Measurements from ENCODE around the gene GLRA3.
"Not testable (repeated sequence)": the region's sequence is repeated elsewhere in the genome, so short reads cannot be mapped to it uniquely, and the experiment has no call there.

GLRA3 gene

GRCh38 chr4:174828845-174829701 lies at the start of gene GLRA3:
Gene GLRA3 (minus strand): TSS chr4:174829247. CDS start chr4:174828811, 436 bp downstream.
- Histone ChIP-seq H3K27ac (no peak within 1 kb of the TSS), H3K27me3 (no peaks in the 10 kb centered on the region), H3K9ac (no peak within 1 kb of the TSS), H3K4me3 (no peak within 1 kb of the TSS), H4K20me1 (no peaks in the 10 kb centered on the region), H3K9me3 (no peaks in the 10 kb centered on the region), H3K4me1 (no peaks in the 10 kb centered on the region), H3K36me3 (no peaks in the 10 kb centered on the region), H3K4me2 (no peak within 1 kb of the TSS)
- TF ChIP-seq Cebpa-rat (IDR thresholded peaks at IDR 0.05) = no peak

GRCh38 chr4:174874898-174875297 lies 45.9 kb upstream of the GLRA3 start:
- no peaks in the 10 kb centered on the region for H3K27me3 ChIP-seq
- peaks cover 9% of the 10 kb centered on the region for H3K9me3 ChIP-seq
- H3K27ac ChIP-seq = no peak overlapping the region
- H4K20me1 ChIP-seq = no peaks in the 10 kb centered on the region
- H3K4me3 ChIP-seq = no peak overlapping the region
- H3K36me3 ChIP-seq = no peaks in the 10 kb centered on the region
- no peak overlapping the region for H3K9ac ChIP-seq
- no peak overlapping the region for H3K4me2 ChIP-seq
- no peak for TF ChIP-seq Cebpa-rat (IDR thresholded peaks at IDR 0.05)
- H3K4me1 ChIP-seq = no peaks in the 10 kb centered on the region

- Histone ChIP-seq H3K36me3 (no peaks in the 10 kb centered on the region), H3K9me3 (peaks cover 14% of the 10 kb centered on the region), H4K20me1 (no peaks in the 10 kb centered on the region), H3K4me3 (no peak overlapping the region), H3K4me1 (no peaks in the 10 kb centered on the region), H3K27ac (no peak overlapping the region), H3K9ac (no peak overlapping the region), H3K27me3 (no peaks in the 10 kb centered on the region), H3K4me2 (no peak overlapping the region)
- TF ChIP-seq Cebpa-rat (IDR thresholded peaks at IDR 0.05) = no peak
Measured at GRCh38 chr4:174873931-174874330, 44.9 kb upstream of the GLRA3 start.

- H4K20me1 ChIP-seq, H3K4me3 ChIP-seq, H3K4me2 ChIP-seq, H3K4me1 ChIP-seq, H3K9ac ChIP-seq, H3K27me3 ChIP-seq, H3K27ac ChIP-seq, H3K36me3 ChIP-seq: not testable (repeated sequence)
- peaks cover 18% of the 10 kb centered on the region for H3K9me3 ChIP-seq
Measured at GRCh38 chr4:174873146-174873545, 44.1 kb upstream of the GLRA3 start.

GRCh38 chr4:174871407-174871806 lies 42.4 kb upstream of the GLRA3 start:
- no peaks in the 10 kb centered on the region for H3K36me3 ChIP-seq
- H3K4me1 ChIP-seq = peaks cover 10% of the 10 kb centered on the region; the same call in 1 of the 2 replicates
- H3K9me3 ChIP-seq = peaks cover 18% of the 10 kb centered on the region
- H4K20me1 ChIP-seq = no peaks in the 10 kb centered on the region
- H3K9ac ChIP-seq = no peak overlapping the region
- no peak overlapping the region for H3K27ac ChIP-seq
- no peaks in the 10 kb centered on the region for H3K27me3 ChIP-seq
- no peak for TF ChIP-seq Cebpa-rat (IDR thresholded peaks at IDR 0.05)
- H3K4me2 ChIP-seq = no peak overlapping the region
- no peak overlapping the region for H3K4me3 ChIP-seq

GRCh38 chr4:174870311-174870710 lies 41.3 kb upstream of the GLRA3 start:
- H3K36me3 ChIP-seq = no peaks in the 10 kb centered on the region
- H3K27me3 ChIP-seq = no peaks in the 10 kb centered on the region
- 0 out of 2 replicates have a peak, but pooled peaks cover 9% of the 10 kb centered on the region for H3K9me3 ChIP-seq
- H3K27ac ChIP-seq = no peak overlapping the region
- no peak overlapping the region for H3K4me3 ChIP-seq
- no peaks in the 10 kb centered on the region for H4K20me1 ChIP-seq
- no peak for TF ChIP-seq Cebpa-rat (IDR thresholded peaks at IDR 0.05)
- peaks cover 10% of the 10 kb centered on the region; the same call in 1 of the 2 replicates for H3K4me1 ChIP-seq
- H3K9ac ChIP-seq = no peak overlapping the region
- no peak overlapping the region for H3K4me2 ChIP-seq

GRCh38 chr4:174869339-174869738 lies 40.3 kb upstream of the GLRA3 start:
- Histone ChIP-seq H3K4me1 (peaks cover 10% of the 10 kb centered on the region; the same call in 1 of the 2 replicates), H3K9me3 (0 out of 2 replicates have a peak, but pooled peaks cover 9% of the 10 kb centered on the region), H3K27me3 (no peaks in the 10 kb centered on the region), H3K36me3 (no peaks in the 10 kb centered on the region), H3K4me3 (no peak overlapping the region), H3K4me2 (no peak overlapping the region), H4K20me1 (no peaks in the 10 kb centered on the region), H3K27ac (no peak overlapping the region), H3K9ac (no peak overlapping the region)
- TF ChIP-seq Cebpa-rat (IDR thresholded peaks at IDR 0.05) = no peak

GRCh38 chr4:174867903-174868302 lies 38.9 kb upstream of the GLRA3 start:
- no peak for TF ChIP-seq Cebpa-rat (IDR thresholded peaks at IDR 0.05)
- Histone ChIP-seq H3K9ac (no peak overlapping the region), H3K27me3 (no peaks in the 10 kb centered on the region)

GRCh38 chr4:174865418-174865985 lies 36.5 kb upstream of the GLRA3 start:
- Histone ChIP-seq H3K4me2 (no peak overlapping the region), H3K9ac (no peak overlapping the region), H3K4me1 (peaks cover 10% of the 10 kb centered on the region; the same call in 1 of the 2 replicates), H3K9me3 (0 out of 2 replicates have a peak, but pooled peaks cover 9% of the 10 kb centered on the region), H4K20me1 (no peaks in the 10 kb centered on the region), H3K27me3 (no peaks in the 10 kb centered on the region), H3K4me3 (no peak overlapping the region), H3K27ac (no peak overlapping the region), H3K36me3 (no peaks in the 10 kb centered on the region)
- no peak for TF ChIP-seq Cebpa-rat (IDR thresholded peaks at IDR 0.05)

More at GRCh38 chr4:174867903-174868302, 38.9 kb upstream of the GLRA3 start:
- no peaks in the 10 kb centered on the region for H4K20me1 ChIP-seq
- H3K4me3 ChIP-seq = no peak overlapping the region
- 0 out of 2 replicates have a peak, but pooled peaks cover 9% of the 10 kb centered on the region for H3K9me3 ChIP-seq
- H3K36me3 ChIP-seq = no peaks in the 10 kb centered on the region
- peaks cover 10% of the 10 kb centered on the region; the same call in 1 of the 2 replicates for H3K4me1 ChIP-seq
- H3K4me2 ChIP-seq = no peak overlapping the region
- no peak overlapping the region for H3K27ac ChIP-seq

GRCh38 chr4:174864031-174864430 lies 35.0 kb upstream of the GLRA3 start:
- H3K9me3 ChIP-seq = 0 out of 2 replicates have a peak, but pooled peaks cover 5% of the 10 kb centered on the region
- no peak for TF ChIP-seq Cebpa-rat (IDR thresholded peaks at IDR 0.05)
- no peaks in the 10 kb centered on the region for H4K20me1 ChIP-seq
- no peak overlapping the region for H3K4me2 ChIP-seq
- H3K27me3 ChIP-seq = no peaks in the 10 kb centered on the region
- peaks cover 10% of the 10 kb centered on the region; the same call in 1 of the 2 replicates for H3K4me1 ChIP-seq
- H3K27ac ChIP-seq = no peak overlapping the region
- H3K4me3 ChIP-seq = no peak overlapping the region
- no peak overlapping the region for H3K9ac ChIP-seq
- no peaks in the 10 kb centered on the region for H3K36me3 ChIP-seq
